Measurements from ENCODE around the gene KRT5.

KRT5 gene

DNA sequence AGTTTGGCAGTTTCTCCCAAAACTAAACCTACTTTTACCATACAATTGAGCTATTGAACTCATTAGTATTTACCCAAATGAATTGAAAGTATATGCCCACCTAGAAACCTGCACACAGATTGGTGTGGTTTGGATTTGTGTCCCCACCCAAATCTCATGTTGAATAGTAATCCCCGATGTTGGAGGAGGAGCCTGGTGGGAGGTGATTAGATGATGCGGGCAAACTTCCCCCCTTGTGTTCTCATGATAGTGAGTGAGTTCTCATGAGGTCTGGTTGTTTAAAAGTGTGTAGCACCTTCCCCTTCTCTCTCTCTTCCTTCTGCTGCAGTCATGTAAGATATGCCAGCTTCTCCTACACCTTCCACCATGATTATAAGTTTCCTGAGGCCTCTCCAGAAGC, 42.5 kb downstream of the KRT5 start:
- Histone ChIP-seq H3K27me3 (ENCODE audit: insufficient read depth, poor library complexity, severe bottlenecking) (peaks cover 7% of the 10 kb centered on the region), H3K27ac (replicated peaks) (no peak overlapping the region), H3K4me3 (replicated peaks; ENCODE audit: insufficient read depth, low read length) (no peak overlapping the region)
- TF ChIP-seq GABPA (IDR thresholded peaks at IDR 0.05; ENCODE audit: low read depth) (no peak), REST (IDR thresholded peaks at IDR 0.05; ENCODE audit: insufficient replicate concordance, low read depth) (no peak), CTCF (IDR thresholded peaks at IDR 0.05; ENCODE audit: insufficient read depth, low read length) (no peak), POLR2AphosphoS5 (IDR thresholded peaks at IDR 0.05; ENCODE audit: low read depth) (no peak), SPI1 (IDR thresholded peaks at IDR 0.05; ENCODE audit: borderline replicate concordance, low read depth) (no peak)
- no peak for DNase-seq (ENCODE audit: low read depth in 1 of 2, low spot score in 1 of 2)

GRCh38 chr12:52474212-52474611, 46.0 kb downstream of the KRT5 start:
- H3K27ac ChIP-seq (replicated peaks), result no peak overlapping the region
- H3K4me3 ChIP-seq (replicated peaks; ENCODE audit: insufficient read depth, low read length), result no peak overlapping the region

GRCh38 chr12:52473768-52474167, 46.4 kb downstream of the KRT5 start, which contains the start of gene KRT6C:
Gene KRT6C (minus strand): TSS chr12:52473805. CDS start chr12:52473737, 68 bp downstream.
- H3K27ac ChIP-seq (replicated peaks), result no peak within 1 kb of the TSS
- no peaks in the 10 kb centered on the region for H3K27me3 ChIP-seq (ENCODE audit: insufficient read depth, poor library complexity, severe bottlenecking)
- DNase-seq (ENCODE audit: low read depth in 1 of 2, low spot score in 1 of 2), result no peak
- TF ChIP-seq CTCF (IDR thresholded peaks at IDR 0.05; ENCODE audit: insufficient read depth, low read length) (no peak), GABPA (IDR thresholded peaks at IDR 0.05; ENCODE audit: low read depth) (no peak), SPI1 (IDR thresholded peaks at IDR 0.05; ENCODE audit: borderline replicate concordance, low read depth) (no peak), POLR2AphosphoS5 (IDR thresholded peaks at IDR 0.05; ENCODE audit: low read depth) (no peak), REST (IDR thresholded peaks at IDR 0.05; ENCODE audit: insufficient replicate concordance, low read depth) (no peak)
- H3K4me3 ChIP-seq (replicated peaks; ENCODE audit: insufficient read depth, low read length), result no peak within 1 kb of the TSS

More at GRCh38 chr12:52474212-52474611, 46.0 kb downstream of the KRT5 start:
- no peak for TF ChIP-seq POLR2AphosphoS5 (IDR thresholded peaks at IDR 0.05; ENCODE audit: low read depth)
- no peak for TF ChIP-seq SPI1 (IDR thresholded peaks at IDR 0.05; ENCODE audit: borderline replicate concordance, low read depth)
- TF ChIP-seq GABPA (IDR thresholded peaks at IDR 0.05; ENCODE audit: low read depth), result no peak
- no peak for TF ChIP-seq REST (IDR thresholded peaks at IDR 0.05; ENCODE audit: insufficient replicate concordance, low read depth)
- no peak for TF ChIP-seq CTCF (IDR thresholded peaks at IDR 0.05; ENCODE audit: insufficient read depth, low read length)
- peaks cover 2% of the 10 kb centered on the region for H3K27me3 ChIP-seq (ENCODE audit: insufficient read depth, poor library complexity, severe bottlenecking)
- no peak for DNase-seq (ENCODE audit: low read depth in 1 of 2, low spot score in 1 of 2)

All from HL-60 (cell line).